ENCODE results near the gene SEMA6B.

SEMA6B gene

GRCh38 chr19:4576016-4576933, 16.8 kb upstream of the SEMA6B start:
- no peak for DNase-seq (ENCODE audit: extremely low read depth, low read depth)
- TF ChIP-seq, protein P1, sequence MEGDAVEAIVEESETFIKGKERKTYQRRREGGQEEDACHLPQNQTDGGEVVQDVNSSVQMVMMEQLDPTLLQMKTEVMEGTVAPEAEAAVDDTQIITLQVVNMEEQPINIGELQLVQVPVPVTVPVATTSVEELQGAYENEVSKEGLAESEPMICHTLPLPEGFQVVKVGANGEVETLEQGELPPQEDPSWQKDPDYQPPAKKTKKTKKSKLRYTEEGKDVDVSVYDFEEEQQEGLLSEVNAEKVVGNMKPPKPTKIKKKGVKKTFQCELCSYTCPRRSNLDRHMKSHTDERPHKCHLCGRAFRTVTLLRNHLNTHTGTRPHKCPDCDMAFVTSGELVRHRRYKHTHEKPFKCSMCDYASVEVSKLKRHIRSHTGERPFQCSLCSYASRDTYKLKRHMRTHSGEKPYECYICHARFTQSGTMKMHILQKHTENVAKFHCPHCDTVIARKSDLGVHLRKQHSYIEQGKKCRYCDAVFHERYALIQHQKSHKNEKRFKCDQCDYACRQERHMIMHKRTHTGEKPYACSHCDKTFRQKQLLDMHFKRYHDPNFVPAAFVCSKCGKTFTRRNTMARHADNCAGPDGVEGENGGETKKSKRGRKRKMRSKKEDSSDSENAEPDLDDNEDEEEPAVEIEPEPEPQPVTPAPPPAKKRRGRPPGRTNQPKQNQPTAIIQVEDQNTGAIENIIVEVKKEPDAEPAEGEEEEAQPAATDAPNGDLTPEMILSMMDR (IDR thresholded peaks at IDR 0.05; ENCODE audit: low read depth, low read length): peak; percentile 67

- DNase-seq (ENCODE audit: extremely low read depth, low read depth): peak; percentile 80
Measured at GRCh38 chr19:4575267-4576015, 16.0 kb upstream of the SEMA6B start.

DNA sequence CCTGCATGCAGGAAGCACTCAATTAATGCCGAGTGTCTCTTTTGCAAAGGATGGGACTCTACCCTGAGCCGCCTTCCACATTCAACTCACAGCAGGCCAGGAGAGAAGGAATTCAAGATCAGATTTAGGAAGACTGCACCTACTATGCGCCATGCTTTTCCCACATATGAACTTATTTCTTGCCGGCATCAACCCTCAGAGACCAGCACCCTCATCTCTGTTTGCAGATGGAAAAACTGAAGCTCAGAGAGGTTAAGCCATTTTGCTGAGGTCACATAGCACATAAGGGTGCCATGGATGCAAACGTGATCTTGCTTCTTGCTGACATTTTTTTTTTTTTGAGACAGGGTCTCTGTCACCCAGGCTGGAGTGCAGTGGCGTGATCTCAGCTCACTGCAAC, 14.2 kb upstream of the SEMA6B start:
- DNase-seq (ENCODE audit: extremely low read depth, low read depth): no peak
- TF ChIP-seq, protein P1 (IDR thresholded peaks at IDR 0.05; ENCODE audit: low read depth, low read length): no peak

More at GRCh38 chr19:4575267-4576015, 16.0 kb upstream of the SEMA6B start:
- TF ChIP-seq, protein P1 (IDR thresholded peaks at IDR 0.05; ENCODE audit: low read depth, low read length): no peak

GRCh38 chr19:4571305-4571917, 11.9 kb upstream of the SEMA6B start:
- TF ChIP-seq, protein P1 (IDR thresholded peaks at IDR 0.05; ENCODE audit: low read depth, low read length): no peak
- DNase-seq (ENCODE audit: extremely low read depth, low read depth): no peak

DNA sequence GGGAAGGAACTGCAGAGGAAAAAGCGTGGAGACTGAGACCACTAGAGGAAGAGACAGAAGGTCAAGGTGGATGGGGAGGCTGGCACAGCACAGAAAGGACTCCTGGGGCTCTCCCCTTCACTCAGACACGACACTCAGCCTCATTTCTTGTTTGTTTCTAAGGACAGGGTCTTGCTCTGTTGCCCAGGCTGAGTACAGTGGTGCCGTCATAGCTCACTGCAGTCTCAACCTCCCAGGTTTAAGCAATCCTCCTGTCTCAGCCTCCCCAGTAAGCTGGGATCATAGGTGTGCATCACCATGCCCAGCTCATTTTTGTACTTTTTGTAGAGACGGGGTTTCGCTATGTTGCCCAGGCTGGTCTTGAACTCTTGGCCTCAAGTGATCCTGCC, 11.4 kb upstream of the SEMA6B start:
- TF ChIP-seq, protein P1 (IDR thresholded peaks at IDR 0.05; ENCODE audit: low read depth, low read length): no peak

DNA sequence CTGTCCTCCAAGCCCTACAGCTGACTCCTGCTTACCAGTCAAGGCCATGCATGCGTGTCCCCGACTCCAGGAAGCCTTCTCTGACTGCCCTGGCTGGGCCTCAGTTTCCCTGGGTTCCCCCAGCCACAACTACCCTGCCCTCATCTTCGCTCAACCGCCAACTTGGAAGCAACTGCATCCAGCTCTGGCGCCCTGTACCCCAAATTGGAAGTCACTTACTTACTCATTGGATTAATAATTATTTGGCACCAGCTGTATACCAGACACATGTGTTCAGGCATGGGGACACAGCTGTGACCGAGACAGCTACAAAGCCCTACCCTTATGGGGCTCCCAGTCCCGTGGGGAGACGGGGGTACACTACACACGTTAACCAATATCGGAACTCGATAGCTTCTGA, 10.9 kb upstream of the SEMA6B start:
- TF ChIP-seq, protein P1 (IDR thresholded peaks at IDR 0.05; ENCODE audit: low read depth, low read length): no peak
- no peak for DNase-seq (ENCODE audit: extremely low read depth, low read depth)

More for the DNA sequence above, 11.4 kb upstream of the SEMA6B start:
- DNase-seq (ENCODE audit: extremely low read depth, low read depth): no peak

All from AG09319 (cell line).